ENCODE data around the gene SCYL3. TPM values are rescaled to one million over a fixed set of nuclear protein-coding genes. Genes with fewer than 3 reads are reported as not detected.

Gene SCYL3
- total and polyA plus RNA-seq, 2 donors (not counting 1 experiment from before 2014, with no cell fraction given): 7.2 to 11.7 TPM

DNA sequence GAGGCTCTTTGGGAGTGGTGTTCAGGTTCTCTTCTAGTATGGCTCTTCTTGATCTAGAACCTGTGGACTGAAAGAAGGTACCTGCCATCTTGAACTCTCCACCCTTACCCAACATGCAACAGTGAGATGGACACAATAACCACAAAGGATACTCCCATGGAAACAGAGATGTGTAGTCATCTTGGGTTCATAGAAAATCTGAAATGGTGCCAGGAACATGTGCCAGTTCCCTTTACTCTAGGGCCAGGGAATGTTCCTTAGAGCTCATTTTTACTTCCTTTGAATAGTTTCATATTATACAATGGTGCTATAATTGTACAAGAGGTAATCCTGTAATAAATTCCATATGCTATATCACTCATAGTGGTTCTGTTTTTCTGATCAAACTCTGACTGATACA, 13.2 kb upstream of the SCYL3 start:
- Histone ChIP-seq H3K4me1 (ENCODE audit: control insufficient read depth, extremely low read depth, insufficient read depth, low read length) (no peaks in the 10 kb centered on the region), H3K79me2 (ENCODE audit: control insufficient read depth, insufficient read depth, low read length) (no peaks in the 10 kb centered on the region), H3K27ac (ENCODE audit: insufficient read depth, low read length) (no peak overlapping the region), H3K36me3 (ENCODE audit: control insufficient read depth, insufficient read depth, low read length) (no peaks in the 10 kb centered on the region), H2AFZ (ENCODE audit: low read length) (no peak overlapping the region), H3K4me3 (replicated peaks in 1 of 4; ENCODE audit: control extremely low read depth in 1 of 4, insufficient read depth in 1 of 4, low read depth in 3 of 4, low read length in 4 of 4) (no peak overlapping the region), H4K20me1 (ENCODE audit: control insufficient read depth, extremely low read depth, insufficient read depth, low read length) (no peaks in the 10 kb centered on the region), H3K27me3 (ENCODE audit: control insufficient read depth, insufficient read depth, low read length) (no peaks in the 10 kb centered on the region), H3K9ac (ENCODE audit: insufficient read depth, low read length) (no peak overlapping the region), H3K9me3 (ENCODE audit: control insufficient read depth, insufficient read depth, low read depth, low read length) (no peaks in the 10 kb centered on the region), H3K4me2 (ENCODE audit: extremely low read depth, insufficient read depth, low read length) (no peak overlapping the region)
- no peak for TF ChIP-seq CTCF (conservative IDR thresholded peaks at IDR 0.05 in 1 of 2, IDR thresholded peaks at IDR 0.05 in 1 of 2; ENCODE audit: low read depth in 1 of 2, low read length in 2 of 2)
- no peak for TF ChIP-seq EZH2 (IDR thresholded peaks at IDR 0.05; ENCODE audit: low read length, missing control alignments)
- peak in 1 of 2 donors; percentile 48 for DNase-seq (ENCODE audit: low read depth in 2 of 2)

DNA sequence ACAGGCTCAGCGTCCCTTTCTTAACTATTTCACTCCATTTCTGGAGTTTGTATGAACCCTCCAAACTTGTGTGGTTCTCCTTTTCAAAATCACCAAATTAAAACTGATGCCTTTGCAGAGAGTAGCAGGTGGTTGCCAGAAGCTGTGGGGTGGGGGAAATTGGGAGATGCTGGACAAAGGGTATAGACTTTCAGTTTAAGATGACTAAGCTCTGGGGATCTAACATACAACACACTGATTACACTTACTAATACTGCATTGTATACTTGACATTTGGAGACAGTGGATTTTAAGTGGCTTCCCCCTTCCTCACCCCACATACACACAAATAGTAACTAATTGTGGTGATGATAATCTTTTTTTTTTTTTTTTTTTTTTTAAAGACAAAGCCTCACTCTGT, 11.1 kb upstream of the SCYL3 start:
- no peaks in the 10 kb centered on the region for H3K36me3 ChIP-seq (ENCODE audit: control insufficient read depth, insufficient read depth, low read length)
- no peak overlapping the region for H3K4me2 ChIP-seq (ENCODE audit: extremely low read depth, insufficient read depth, low read length)
- peaks cover under 1% of the 10 kb centered on the region for H3K27me3 ChIP-seq (ENCODE audit: control insufficient read depth, insufficient read depth, low read length)
- H2AFZ ChIP-seq (ENCODE audit: low read length): no peak overlapping the region
- no peaks in the 10 kb centered on the region for H3K4me1 ChIP-seq (ENCODE audit: control insufficient read depth, extremely low read depth, insufficient read depth, low read length)
- H3K27ac ChIP-seq (ENCODE audit: insufficient read depth, low read length): no peak overlapping the region
- no peaks in the 10 kb centered on the region for H3K9me3 ChIP-seq (ENCODE audit: control insufficient read depth, insufficient read depth, low read depth, low read length)
- no peaks in the 10 kb centered on the region for H3K79me2 ChIP-seq (ENCODE audit: control insufficient read depth, insufficient read depth, low read length)
- no peak for TF ChIP-seq CTCF (conservative IDR thresholded peaks at IDR 0.05 in 1 of 2, IDR thresholded peaks at IDR 0.05 in 1 of 2; ENCODE audit: low read depth in 1 of 2, low read length in 2 of 2)
- TF ChIP-seq EZH2 (IDR thresholded peaks at IDR 0.05; ENCODE audit: low read length, missing control alignments): no peak
- no peak overlapping the region for H3K4me3 ChIP-seq (replicated peaks in 1 of 4; ENCODE audit: control extremely low read depth in 1 of 4, insufficient read depth in 1 of 4, low read depth in 3 of 4, low read length in 4 of 4)
- DNase-seq (ENCODE audit: low read depth in 2 of 2): no peak
- H4K20me1 ChIP-seq (ENCODE audit: control insufficient read depth, extremely low read depth, insufficient read depth, low read length): no peaks in the 10 kb centered on the region
- H3K9ac ChIP-seq (ENCODE audit: insufficient read depth, low read length): no peak overlapping the region

DNA sequence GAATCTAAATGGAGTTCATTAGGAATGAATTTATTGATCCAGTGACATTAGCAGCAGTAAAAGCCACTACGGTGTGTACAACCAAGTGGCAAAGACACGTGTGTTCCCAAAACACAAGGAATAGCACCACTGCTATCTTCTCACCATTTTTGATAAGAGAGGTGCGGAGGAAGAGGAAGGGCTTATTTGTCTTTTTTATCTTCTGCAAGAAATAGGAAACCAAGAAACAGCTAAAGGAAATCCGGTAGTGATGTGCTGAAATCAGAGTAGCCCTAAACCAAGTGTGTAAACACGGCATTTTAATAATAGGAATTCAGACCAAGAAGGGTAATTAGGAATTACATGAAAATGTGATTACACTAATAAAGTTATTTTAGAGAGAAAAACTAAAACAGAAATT, 9.1 kb upstream of the SCYL3 start:
- Histone ChIP-seq H3K27ac (ENCODE audit: insufficient read depth, low read length) (no peak overlapping the region), H3K4me1 (ENCODE audit: control insufficient read depth, extremely low read depth, insufficient read depth, low read length) (no peaks in the 10 kb centered on the region), H4K20me1 (ENCODE audit: control insufficient read depth, extremely low read depth, insufficient read depth, low read length) (no peaks in the 10 kb centered on the region), H2AFZ (ENCODE audit: low read length) (no peak overlapping the region), H3K27me3 (ENCODE audit: control insufficient read depth, insufficient read depth, low read length) (peaks cover 4% of the 10 kb centered on the region), H3K79me2 (ENCODE audit: control insufficient read depth, insufficient read depth, low read length) (no peaks in the 10 kb centered on the region), H3K36me3 (ENCODE audit: control insufficient read depth, insufficient read depth, low read length) (no peaks in the 10 kb centered on the region), H3K9ac (ENCODE audit: insufficient read depth, low read length) (no peak overlapping the region), H3K4me2 (ENCODE audit: extremely low read depth, insufficient read depth, low read length) (no peak overlapping the region), H3K9me3 (ENCODE audit: control insufficient read depth, insufficient read depth, low read depth, low read length) (no peaks in the 10 kb centered on the region), H3K4me3 (replicated peaks in 1 of 4; ENCODE audit: control extremely low read depth in 1 of 4, insufficient read depth in 1 of 4, low read depth in 3 of 4, low read length in 4 of 4) (no peak overlapping the region)
- no peak for DNase-seq (ENCODE audit: low read depth in 2 of 2)
- TF ChIP-seq EZH2 (IDR thresholded peaks at IDR 0.05; ENCODE audit: low read length, missing control alignments) (no peak), CTCF (conservative IDR thresholded peaks at IDR 0.05 in 1 of 2, IDR thresholded peaks at IDR 0.05 in 1 of 2; ENCODE audit: low read depth in 1 of 2, low read length in 2 of 2) (no peak)
